PC-3 (cell line): ENCODE data around the gene PRDM5.

ENCODE experiments used
- EZH2 ChIP-seq: fragments of 300-600 bp; sonication (generic); IDR thresholded peaks from one replicate; pipeline ENCODE4 v1.6.1; 2017; ENCODE audit warnings: antibody characterized with exemption, mild to moderate bottlenecking, low read length; ENCODE audit not compliant: unreplicated experiment
- TF ChIP-seq, protein P1 (sequence below): fragments of 300-600 bp; sonication (generic); conservative IDR thresholded peaks from 2 replicates; pipeline ENCODE4 v1.5.1; 2017; ENCODE audit warnings: antibody characterized with exemption, low read depth, mild to moderate bottlenecking, low read length

- TF ChIP-seq, protein P1, sequence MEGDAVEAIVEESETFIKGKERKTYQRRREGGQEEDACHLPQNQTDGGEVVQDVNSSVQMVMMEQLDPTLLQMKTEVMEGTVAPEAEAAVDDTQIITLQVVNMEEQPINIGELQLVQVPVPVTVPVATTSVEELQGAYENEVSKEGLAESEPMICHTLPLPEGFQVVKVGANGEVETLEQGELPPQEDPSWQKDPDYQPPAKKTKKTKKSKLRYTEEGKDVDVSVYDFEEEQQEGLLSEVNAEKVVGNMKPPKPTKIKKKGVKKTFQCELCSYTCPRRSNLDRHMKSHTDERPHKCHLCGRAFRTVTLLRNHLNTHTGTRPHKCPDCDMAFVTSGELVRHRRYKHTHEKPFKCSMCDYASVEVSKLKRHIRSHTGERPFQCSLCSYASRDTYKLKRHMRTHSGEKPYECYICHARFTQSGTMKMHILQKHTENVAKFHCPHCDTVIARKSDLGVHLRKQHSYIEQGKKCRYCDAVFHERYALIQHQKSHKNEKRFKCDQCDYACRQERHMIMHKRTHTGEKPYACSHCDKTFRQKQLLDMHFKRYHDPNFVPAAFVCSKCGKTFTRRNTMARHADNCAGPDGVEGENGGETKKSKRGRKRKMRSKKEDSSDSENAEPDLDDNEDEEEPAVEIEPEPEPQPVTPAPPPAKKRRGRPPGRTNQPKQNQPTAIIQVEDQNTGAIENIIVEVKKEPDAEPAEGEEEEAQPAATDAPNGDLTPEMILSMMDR, result no peak
- TF ChIP-seq EZH2, result no peak
Measured at GRCh38 chr4:120918788-120919187, 3.7 kb downstream of the PRDM5 start.
